Endothelial cell of umbilical vein (primary cell): ENCODE measurements around the gene PTCSC3. TPM values are rescaled to one million over a fixed set of nuclear protein-coding genes. Genes with fewer than 3 reads are reported as not detected.

Experiments used
- BruUV-seq: library from RNA; stranded (reverse); fragments of 400-500 nt; replicated peaks from 2 replicates; lab custom pipeline; 2021; lab: Mats Ljungman, UMichigan
- CTCF ChIA-PET: fragments of 300-600, 350-600 bp; sonication (Branson Sonifier 250); formaldehyde crosslinking; loops from one replicate; lab custom pipeline; 2021; ENCODE audit warnings: antibody characterized with exemption, inconsistent platforms; lab: Charles Lee
- POLR2A ChIA-PET: fragments of 300-600, 350-600 bp; sonication (Branson Sonifier 250); formaldehyde crosslinking; loops from one replicate; lab custom pipeline; 2021; ENCODE audit warnings: antibody characterized with exemption, inconsistent platforms; lab: Charles Lee
- DNase-seq: peaks from one replicate; pipeline ENCODE4 v3.0.0-alpha.2; 2011; ENCODE audit warnings: low read depth, low spot score
- FAIRE-seq: peaks from 2 replicates; lab custom pipeline; 2011; peaks lifted over from hg19 to GRCh38; lab: Jason Lieb, UNC
- H2AFZ ChIP-seq: 2 replicates; pipeline ENCODE4 v1.6.0; 2012; ENCODE audit warnings: low read depth, low read length, control low read depth, inconsistent platforms
- H3K27ac ChIP-seq: 2 replicates; pipeline ENCODE4 v1.5.1; 2011; ENCODE audit warnings: low read depth, mild to moderate bottlenecking, control low read depth, low read length, moderate library complexity; ENCODE audit not compliant: insufficient read depth
- H3K27me3 ChIP-seq, 2 experiments: 2 replicates each; pipeline versions ENCODE4 v1.6.0 to v1.6.1; 2011; ENCODE audit warnings: low read length in 2 of 2, mixed read lengths in 1 of 2; ENCODE audit not compliant: control insufficient read depth in 2 of 2, insufficient read depth in 2 of 2
- H3K36me3 ChIP-seq, 2 experiments: 2 replicates in 1 of 2; 3 replicates in 1 of 2; pipeline ENCODE4 v1.5.1; 2011; ENCODE audit warnings: low read length in 2 of 2, mild to moderate bottlenecking in 1 of 2, moderate library complexity in 1 of 2; ENCODE audit not compliant: control insufficient read depth in 2 of 2, insufficient read depth in 2 of 2; ENCODE audit errors: extremely low read depth in 1 of 2
- H3K4me1 ChIP-seq: 3 replicates; pipeline ENCODE4 v1.5.1; 2011; ENCODE audit warnings: mild to moderate bottlenecking, low read length; ENCODE audit not compliant: control insufficient read depth, insufficient read depth; ENCODE audit errors: extremely low read depth
- H3K4me2 ChIP-seq: 2 replicates; pipeline ENCODE4 v1.6.1; 2011; ENCODE audit warnings: low read length, control low read depth, mixed read lengths; ENCODE audit not compliant: insufficient read depth
- H3K4me3 ChIP-seq, 3 experiments: fragments of 200-600 bp in 1 of 3; sonication (generic), shearing (Covaris generic) in 1 of 3; replicated peaks in 1 of 3; 2 replicates each; pipeline ENCODE4 v1.5.1; 2011 to 2016; ENCODE audit warnings: control low read depth in 3 of 3, low read length in 3 of 3, mild to moderate bottlenecking in 2 of 3, inconsistent platforms in 1 of 3, low read depth in 1 of 3, moderate library complexity in 1 of 3; ENCODE audit not compliant: insufficient read depth in 1 of 3
- H3K79me2 ChIP-seq: 2 replicates; pipeline ENCODE4 v1.6.0; 2012; ENCODE audit warnings: low read length, inconsistent platforms; ENCODE audit not compliant: control insufficient read depth, insufficient read depth
- H3K9ac ChIP-seq: replicated peaks from 2 replicates; pipeline ENCODE3; 2011; ENCODE audit warnings: low read length, control low read depth; ENCODE audit not compliant: insufficient read depth; ENCODE audit errors: extremely low read depth
- H3K9me1 ChIP-seq: replicated peaks from 3 replicates; pipeline ENCODE4 v1.6.0; 2011; ENCODE audit warnings: mild to moderate bottlenecking, low read length; ENCODE audit not compliant: control insufficient read depth, insufficient read depth; ENCODE audit errors: extremely low read depth
- H3K9me3 ChIP-seq: replicated peaks from 2 replicates; pipeline ENCODE4 v1.5.1; 2012; ENCODE audit warnings: low read length, inconsistent platforms; ENCODE audit not compliant: control insufficient read depth, insufficient read depth
- H4K20me1 ChIP-seq: replicated peaks from 2 replicates; pipeline ENCODE3; 2011; ENCODE audit warnings: mild to moderate bottlenecking, low read length; ENCODE audit not compliant: control insufficient read depth, insufficient read depth; ENCODE audit errors: extremely low read depth
- FOS ChIP-seq: IDR thresholded peaks from 2 replicates; pipeline ENCODE4 v1.6.1; 2011; ENCODE audit warnings: mild to moderate bottlenecking, low read length, moderate library complexity, borderline replicate concordance; ENCODE audit not compliant: insufficient read depth
- GATA2 ChIP-seq: IDR thresholded peaks from 2 replicates; pipeline ENCODE4 v1.7.0; 2011; ENCODE audit warnings: low read depth, mild to moderate bottlenecking, moderate library complexity, mixed read lengths, low read length; ENCODE audit not compliant: insufficient read length, insufficient read depth
- dilution Hi-C: fragments of 300-500 bp; cut with MboI; formaldehyde crosslinking; loops from one replicate; pipeline ENCODE4 v1.15.0; 2019; ENCODE audit warnings: low sequenced_read_pairs; ENCODE audit not compliant: extremely low pct_ligation_motif_present
- intact Hi-C: fragments of 100-400 bp; cut with micrococcal nuclease; formaldehyde crosslinking; loops from one replicate; pipeline ENCODE4 v1.10.0; 2022
- polyA plus RNA-seq, 4 experiments: library from polyadenylated mRNA; depleted of rRNA in 3 of 4; stranded (reverse) in 3 of 4; unstranded in 1 of 4; fragments of >200 nt; gene quantifications; 2 replicates each; pipeline versions ENCODE4 v1.2.1 to v1.2.3, GENCODE V29; 2011 to 2012; ENCODE audit warnings: missing spikeins in 1 of 4
- total RNA-seq: library from RNA; stranded (reverse); gene quantifications from 2 replicates; pipeline ENCODE4 v1.2.3, GENCODE V29; 2021
- TF ChIP-seq, protein P1 (sequence below): IDR thresholded peaks from 2 replicates; pipeline ENCODE4 v1.6.1; 2011; ENCODE audit not compliant: insufficient read depth, insufficient read length
- TF ChIP-seq, protein P2 (sequence below), 2 donors: IDR thresholded peaks; 1 replicate in 1 of 2; 2 replicates in 1 of 2; pipeline ENCODE4 v1.5.1; 2011; ENCODE audit warnings: low read length in 2 of 2, mild to moderate bottlenecking in 2 of 2, moderate library complexity in 2 of 2, control low read depth in 1 of 2, inconsistent platforms in 1 of 2, low read depth in 1 of 2; ENCODE audit not compliant: insufficient read depth in 1 of 2; ENCODE audit errors: extremely low read depth in 1 of 2

The PTCSC3 gene
- total and polyA plus RNA-seq, 2 donors (not counting 3 experiments of a cell fraction or from before 2014, with no cell fraction given), result not detected

DNA sequence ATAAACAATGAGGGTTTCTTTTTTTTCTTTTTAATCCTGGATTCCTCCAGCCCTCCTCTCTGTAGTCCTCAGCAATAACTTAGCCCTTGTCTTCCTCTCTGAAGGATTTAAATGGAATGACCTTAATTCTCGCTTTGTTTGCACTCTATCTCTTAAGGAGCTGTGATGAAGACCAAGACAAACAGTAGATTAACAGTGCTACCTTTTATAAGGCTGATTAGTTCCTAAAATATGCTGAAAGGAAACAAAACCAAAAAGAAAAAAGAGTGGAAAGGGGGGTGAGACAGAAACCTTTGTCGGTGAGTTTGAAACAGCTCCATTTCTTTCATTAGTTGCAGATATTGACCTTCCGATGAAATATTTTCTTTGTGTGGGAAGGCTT is 38.7 kb upstream of the PTCSC3 start:
- no peak overlapping the region for H3K27ac ChIP-seq
- H3K9ac ChIP-seq, result no peak overlapping the region
- FAIRE-seq, result no peak
- no peak overlapping the region for H2AFZ ChIP-seq
- no peaks in the 10 kb centered on the region for H3K36me3 ChIP-seq
- no peaks in the 10 kb centered on the region for H4K20me1 ChIP-seq
- dilution Hi-C loops, result no loop called here
- intact Hi-C loops, result no loop called here
- H3K4me1 ChIP-seq, result no peaks in the 10 kb centered on the region
- no peak for DNase-seq
- no peaks in the 10 kb centered on the region for H3K9me1 ChIP-seq
- no TSS peak for BruUV-seq
- no peak overlapping the region for H3K4me3 ChIP-seq
- H3K27me3 ChIP-seq, result peaks cover 5 to 11% of the 10 kb centered on the region in 2 experiments
- no peaks in the 10 kb centered on the region for H3K79me2 ChIP-seq
- H3K9me3 ChIP-seq, result no peaks in the 10 kb centered on the region
- H3K4me2 ChIP-seq, result no peak overlapping the region
- POLR2A ChIA-PET, result no interaction called here
- CTCF ChIA-PET, result no interaction called here
- TF ChIP-seq GATA2 (no peak), FOS (no peak)
- TF ChIP-seq, protein P1, sequence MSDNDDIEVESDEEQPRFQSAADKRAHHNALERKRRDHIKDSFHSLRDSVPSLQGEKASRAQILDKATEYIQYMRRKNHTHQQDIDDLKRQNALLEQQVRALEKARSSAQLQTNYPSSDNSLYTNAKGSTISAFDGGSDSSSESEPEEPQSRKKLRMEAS, result no peak
- TF ChIP-seq, protein P2, sequence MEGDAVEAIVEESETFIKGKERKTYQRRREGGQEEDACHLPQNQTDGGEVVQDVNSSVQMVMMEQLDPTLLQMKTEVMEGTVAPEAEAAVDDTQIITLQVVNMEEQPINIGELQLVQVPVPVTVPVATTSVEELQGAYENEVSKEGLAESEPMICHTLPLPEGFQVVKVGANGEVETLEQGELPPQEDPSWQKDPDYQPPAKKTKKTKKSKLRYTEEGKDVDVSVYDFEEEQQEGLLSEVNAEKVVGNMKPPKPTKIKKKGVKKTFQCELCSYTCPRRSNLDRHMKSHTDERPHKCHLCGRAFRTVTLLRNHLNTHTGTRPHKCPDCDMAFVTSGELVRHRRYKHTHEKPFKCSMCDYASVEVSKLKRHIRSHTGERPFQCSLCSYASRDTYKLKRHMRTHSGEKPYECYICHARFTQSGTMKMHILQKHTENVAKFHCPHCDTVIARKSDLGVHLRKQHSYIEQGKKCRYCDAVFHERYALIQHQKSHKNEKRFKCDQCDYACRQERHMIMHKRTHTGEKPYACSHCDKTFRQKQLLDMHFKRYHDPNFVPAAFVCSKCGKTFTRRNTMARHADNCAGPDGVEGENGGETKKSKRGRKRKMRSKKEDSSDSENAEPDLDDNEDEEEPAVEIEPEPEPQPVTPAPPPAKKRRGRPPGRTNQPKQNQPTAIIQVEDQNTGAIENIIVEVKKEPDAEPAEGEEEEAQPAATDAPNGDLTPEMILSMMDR (IDR thresholded peaks at IDR 0.05; ENCODE audit: extremely low read depth in 1 of 2, insufficient read depth in 1 of 2, low read depth in 1 of 2, low read length in 2 of 2), result no peak
